ENCODE measurements around the gene BIRC5.

Gene BIRC5

DNA sequence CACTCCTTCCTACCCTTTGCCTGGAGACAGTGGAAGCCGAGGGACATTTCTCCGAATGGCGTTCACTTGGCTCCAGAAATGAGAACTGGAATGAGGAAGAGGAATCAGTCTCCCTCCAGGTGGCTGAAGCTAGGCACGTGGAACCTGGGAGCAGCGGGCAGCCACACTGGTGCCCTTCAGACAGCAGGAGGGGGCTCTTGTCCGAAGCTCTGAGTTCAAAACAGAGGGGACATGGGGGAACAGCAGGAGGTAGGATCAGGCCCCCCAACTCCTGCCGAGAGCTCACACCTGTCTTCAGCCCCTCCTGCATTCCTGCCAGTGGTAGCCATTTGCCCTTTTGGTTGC, 58.8 kb downstream of the BIRC5 start:
- no peaks in the 10 kb centered on the region for H3K36me3 ChIP-seq (ENCODE audit: insufficient read depth, low read length)
- H3K9me2 ChIP-seq (replicated peaks; ENCODE audit: low read depth, low read length): no peaks in the 10 kb centered on the region
- no peaks in the 10 kb centered on the region for H3K27me3 ChIP-seq (ENCODE audit: insufficient read depth, low read length, poor library complexity, severe bottlenecking)
- H3K4me3 ChIP-seq (ENCODE audit: low read length, poor library complexity, severe bottlenecking): no peak overlapping the region
- H3K4me2 ChIP-seq (ENCODE audit: low read depth, low read length, poor library complexity, severe bottlenecking): no peak overlapping the region
- H3K79me2 ChIP-seq (ENCODE audit: insufficient read depth, low read length): no peaks in the 10 kb centered on the region
- H3K9ac ChIP-seq (ENCODE audit: low read depth, low read length, poor library complexity, severe bottlenecking): no peak overlapping the region
- H2AFZ ChIP-seq (ENCODE audit: low read length): no peak overlapping the region
- H4K20me1 ChIP-seq (ENCODE audit: insufficient read depth, low read length, poor library complexity, severe bottlenecking): no peaks in the 10 kb centered on the region
- no peaks in the 10 kb centered on the region for H3K9me3 ChIP-seq (ENCODE audit: insufficient read depth, low read depth, low read length)
- TF ChIP-seq CTCF (conservative IDR thresholded peaks at IDR 0.05; ENCODE audit: low read length) (no peak), EZH2phosphoT487 (IDR thresholded peaks at IDR 0.05; ENCODE audit: borderline replicate concordance) (no peak)
- H3F3A ChIP-seq (ENCODE audit: low read depth): no peaks in the 10 kb centered on the region
- no peaks in the 10 kb centered on the region for H3K4me1 ChIP-seq (ENCODE audit: insufficient read depth, low read length, poor library complexity, severe bottlenecking)

DNA sequence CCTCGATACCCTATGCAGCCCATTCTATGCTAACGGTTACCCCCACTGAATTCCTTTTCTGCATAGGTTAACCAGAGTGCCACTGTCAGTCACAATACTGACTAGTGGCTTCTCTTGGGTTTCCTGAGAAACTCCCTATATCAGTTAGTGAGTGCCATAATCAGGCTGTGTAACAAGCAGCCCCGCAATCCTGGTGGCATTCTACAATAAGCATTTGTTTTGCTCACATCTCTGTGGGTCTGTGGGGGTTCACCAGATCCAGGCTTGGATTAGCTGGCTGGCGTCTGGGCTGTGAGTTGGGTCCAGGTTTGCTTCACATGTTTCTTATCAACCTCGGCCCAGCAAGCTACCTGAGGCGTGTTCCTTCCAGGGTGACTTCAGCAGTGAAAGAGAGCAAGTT, 59.8 kb downstream of the BIRC5 start:
- Histone ChIP-seq H3K9me3 (ENCODE audit: insufficient read depth, low read depth, low read length) (no peaks in the 10 kb centered on the region), H3K4me1 (ENCODE audit: insufficient read depth, low read length, poor library complexity, severe bottlenecking) (no peaks in the 10 kb centered on the region), H3F3A (ENCODE audit: low read depth) (no peaks in the 10 kb centered on the region), H2AFZ (ENCODE audit: low read length) (no peak overlapping the region), H3K9ac (ENCODE audit: low read depth, low read length, poor library complexity, severe bottlenecking) (no peak overlapping the region), H3K4me3 (ENCODE audit: low read length, poor library complexity, severe bottlenecking) (no peak overlapping the region), H3K4me2 (ENCODE audit: low read depth, low read length, poor library complexity, severe bottlenecking) (no peak overlapping the region), H3K27me3 (ENCODE audit: insufficient read depth, low read length, poor library complexity, severe bottlenecking) (no peaks in the 10 kb centered on the region), H4K20me1 (ENCODE audit: insufficient read depth, low read length, poor library complexity, severe bottlenecking) (no peaks in the 10 kb centered on the region), H3K36me3 (ENCODE audit: insufficient read depth, low read length) (no peaks in the 10 kb centered on the region), H3K9me2 (replicated peaks; ENCODE audit: low read depth, low read length) (no peaks in the 10 kb centered on the region), H3K79me2 (ENCODE audit: insufficient read depth, low read length) (no peaks in the 10 kb centered on the region)
- TF ChIP-seq CTCF (conservative IDR thresholded peaks at IDR 0.05; ENCODE audit: low read length) (no peak), EZH2phosphoT487 (IDR thresholded peaks at IDR 0.05; ENCODE audit: borderline replicate concordance) (no peak)
